Upper lobe of right lung (tissue), 1 donor: Measurements from ENCODE around the gene ACSL5. TPM values are rescaled to one million over a fixed set of nuclear protein-coding genes. Genes with fewer than 3 reads are reported as not detected.
"Not testable (repeated sequence)": the region's sequence is repeated elsewhere in the genome, so short reads cannot be mapped to it uniquely, and the experiment has no call there.

Experiments
- ATAC-seq: fragments of 200-7000 bp; cut with Tn5 transposase; one replicate; pipeline ENCODE4 v1.9.1; 2020; ENCODE audit warnings: mild to moderate bottlenecking, moderate library complexity
- DNase-seq: peaks from one replicate; pipeline ENCODE4 v3.0.0-alpha.2; 2020
- H3K27ac ChIP-seq: fragments of 200-600 bp; one replicate; pipeline ENCODE4 v1.8.0; 2022
- H3K27me3 ChIP-seq: fragments of 200-600 bp; one replicate; pipeline ENCODE4 v1.8.0; 2022; ENCODE audit warnings: mild to moderate bottlenecking
- H3K36me3 ChIP-seq: fragments of 200-600 bp; one replicate; pipeline ENCODE4 v1.8.0; 2022
- H3K4me1 ChIP-seq: fragments of 200-600 bp; one replicate; pipeline ENCODE4 v1.8.0; 2022
- H3K4me3 ChIP-seq: fragments of 200-600 bp; one replicate; pipeline ENCODE4 v1.8.0; 2022; ENCODE audit warnings: mild to moderate bottlenecking
- H3K9me3 ChIP-seq: fragments of 200-600 bp; one replicate; pipeline ENCODE4 v1.8.0; 2022
- intact Hi-C: fragments of 100-400 bp; cut with DNase I; formaldehyde crosslinking; loops from one replicate; pipeline ENCODE4 v1.11.0; 2022
- total RNA-seq: library from RNA; stranded (reverse); fragmentation: NEBNext Ultra II Directional; extraction: Animal tissue kit (Norgen Biotek cat#: 25700); gene quantifications from one replicate; pipeline ENCODE4 v1.2.1, GENCODE V29; 2021
- TF ChIP-seq, protein P1 (sequence below): fragments of 200-600 bp; IDR thresholded peaks from one replicate; pipeline ENCODE4 v1.8.0; 2022; ENCODE audit warnings: antibody characterized with exemption
- donor health status: DM: no; HTN: yes; CAD: no; lungs with severe emphysema.

ACSL5 gene
- total RNA-seq, 1 donor from 2014 or later = 79.1 TPM

DNA sequence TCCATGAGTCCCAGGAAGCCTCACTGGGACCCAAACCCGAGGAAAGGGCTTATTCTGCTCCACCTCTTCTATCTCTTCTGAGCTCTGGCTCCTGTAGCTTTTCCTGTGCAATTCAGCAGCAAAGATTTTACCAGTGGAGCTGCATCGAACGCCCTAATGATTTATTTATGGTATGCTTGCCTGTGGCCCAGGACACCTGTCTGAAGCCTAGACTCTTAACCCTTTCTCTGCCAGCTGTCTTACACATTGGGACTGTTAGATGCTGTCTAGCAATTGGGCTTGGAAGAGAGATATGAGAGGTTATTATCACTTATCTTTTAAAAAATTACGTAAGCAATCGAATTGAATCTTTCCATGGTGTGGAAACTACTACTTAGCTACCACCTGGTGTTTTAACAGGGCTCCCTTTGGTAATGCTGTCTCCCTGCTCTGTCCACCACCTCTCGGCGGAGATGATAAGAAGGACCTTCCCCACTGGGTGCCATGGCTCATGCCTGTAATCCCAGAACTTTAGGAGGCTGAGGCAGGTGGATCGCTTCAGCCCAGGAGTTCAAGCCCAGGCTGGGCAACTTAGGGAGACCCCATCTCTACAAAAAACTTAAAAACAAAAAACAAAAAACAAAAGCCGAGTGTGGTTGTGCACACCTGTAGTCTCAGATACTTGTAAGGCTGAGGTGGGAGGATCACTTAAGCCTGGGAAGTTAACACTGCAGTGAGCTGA lies 8.8 kb downstream of the ACSL5 start:
- TF ChIP-seq, protein P1, sequence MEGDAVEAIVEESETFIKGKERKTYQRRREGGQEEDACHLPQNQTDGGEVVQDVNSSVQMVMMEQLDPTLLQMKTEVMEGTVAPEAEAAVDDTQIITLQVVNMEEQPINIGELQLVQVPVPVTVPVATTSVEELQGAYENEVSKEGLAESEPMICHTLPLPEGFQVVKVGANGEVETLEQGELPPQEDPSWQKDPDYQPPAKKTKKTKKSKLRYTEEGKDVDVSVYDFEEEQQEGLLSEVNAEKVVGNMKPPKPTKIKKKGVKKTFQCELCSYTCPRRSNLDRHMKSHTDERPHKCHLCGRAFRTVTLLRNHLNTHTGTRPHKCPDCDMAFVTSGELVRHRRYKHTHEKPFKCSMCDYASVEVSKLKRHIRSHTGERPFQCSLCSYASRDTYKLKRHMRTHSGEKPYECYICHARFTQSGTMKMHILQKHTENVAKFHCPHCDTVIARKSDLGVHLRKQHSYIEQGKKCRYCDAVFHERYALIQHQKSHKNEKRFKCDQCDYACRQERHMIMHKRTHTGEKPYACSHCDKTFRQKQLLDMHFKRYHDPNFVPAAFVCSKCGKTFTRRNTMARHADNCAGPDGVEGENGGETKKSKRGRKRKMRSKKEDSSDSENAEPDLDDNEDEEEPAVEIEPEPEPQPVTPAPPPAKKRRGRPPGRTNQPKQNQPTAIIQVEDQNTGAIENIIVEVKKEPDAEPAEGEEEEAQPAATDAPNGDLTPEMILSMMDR = no peak
- Histone ChIP-seq H3K27me3 (no peaks in the 10 kb centered on the region), H3K4me3 (no peak overlapping the region), H3K9me3 (no peaks in the 10 kb centered on the region), H3K36me3 (no peaks in the 10 kb centered on the region), H3K27ac (no peak overlapping the region), H3K4me1 (peaks cover 11% of the 10 kb centered on the region)
- ATAC-seq (no peak), DNase-seq (no peak)
- intact Hi-C loops = no loop called here

DNA sequence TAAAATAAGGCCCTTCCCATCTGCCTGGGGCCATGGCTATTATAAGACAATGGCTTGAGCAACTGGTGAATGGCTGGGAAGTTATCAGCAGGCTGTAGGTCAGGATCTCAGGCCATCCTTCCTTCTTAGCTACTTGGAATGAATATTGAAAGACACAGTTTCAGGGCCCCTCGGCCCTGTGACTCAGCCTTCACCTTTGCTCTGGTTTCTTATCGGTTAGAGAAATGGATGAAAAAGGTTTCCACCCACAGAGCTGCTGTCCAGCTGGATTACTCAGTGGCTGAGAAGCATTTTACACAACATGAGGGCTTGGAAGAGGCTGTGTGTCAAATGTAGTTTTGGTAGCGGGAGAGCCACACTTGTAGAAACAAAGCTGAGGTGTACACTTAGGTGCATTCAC lies 9.4 kb downstream of the ACSL5 start:
- peak; percentile 80 for ATAC-seq
- TF ChIP-seq, protein P1 = no peak
- H3K9me3 ChIP-seq = no peaks in the 10 kb centered on the region
- H3K27me3 ChIP-seq = no peaks in the 10 kb centered on the region
- H3K36me3 ChIP-seq = no peaks in the 10 kb centered on the region
- H3K4me3 ChIP-seq = no peak overlapping the region
- no peak for DNase-seq
- intact Hi-C loops = no loop called here
- H3K4me1 ChIP-seq = peaks cover 9% of the 10 kb centered on the region
- no peak overlapping the region for H3K27ac ChIP-seq

DNA sequence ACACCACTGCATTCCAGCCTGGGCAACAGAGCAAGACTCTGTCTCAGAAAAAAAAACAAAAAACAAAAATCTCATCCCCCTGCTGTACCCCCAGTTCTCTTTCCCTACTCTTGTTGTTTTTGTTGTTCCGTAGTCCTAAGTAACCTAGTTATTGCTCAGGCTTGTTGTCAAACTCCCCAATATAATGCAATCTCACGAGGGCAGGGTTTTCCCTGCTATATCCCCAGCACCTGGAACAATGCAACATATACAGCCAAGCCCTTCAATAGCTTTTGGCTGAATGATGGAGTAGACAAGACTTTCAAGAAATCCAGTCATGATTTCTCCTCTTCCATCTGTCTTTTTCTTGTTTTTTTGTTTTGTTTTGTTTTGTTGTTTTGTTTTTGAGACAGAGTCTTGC lies 10.2 kb downstream of the ACSL5 start:
- ATAC-seq (no peak), DNase-seq (no peak)
- H3K4me1 ChIP-seq = peaks cover 10% of the 10 kb centered on the region
- no peak overlapping the region for H3K27ac ChIP-seq
- intact Hi-C loops = no loop called here
- no peaks in the 10 kb centered on the region for H3K36me3 ChIP-seq
- H3K27me3 ChIP-seq = no peaks in the 10 kb centered on the region
- H3K9me3 ChIP-seq = no peaks in the 10 kb centered on the region
- H3K4me3 ChIP-seq = no peak overlapping the region
- TF ChIP-seq, protein P1 = no peak

DNA sequence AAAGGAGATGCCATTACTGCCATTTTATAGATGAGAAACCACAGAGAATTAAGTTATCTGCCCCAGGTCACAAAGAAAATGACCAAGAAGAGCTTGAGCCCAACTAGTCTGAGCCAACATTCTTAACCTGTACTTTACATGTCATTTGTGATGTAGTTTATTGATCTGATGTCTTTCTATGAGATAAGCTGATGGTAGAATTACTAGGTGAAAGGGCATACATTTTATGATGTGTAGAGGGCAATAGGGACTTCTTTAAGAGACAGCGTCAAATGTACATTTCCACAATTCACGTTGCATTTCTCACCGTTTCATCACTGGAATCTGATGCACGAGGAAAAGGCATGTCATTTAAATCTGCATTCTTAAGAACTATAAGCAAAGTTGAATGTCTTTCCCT lies 11.3 kb downstream of the ACSL5 start:
- Histone ChIP-seq H3K4me3 (no peak overlapping the region), H3K4me1 (peaks cover 20% of the 10 kb centered on the region), H3K9me3 (no peaks in the 10 kb centered on the region), H3K27me3 (no peaks in the 10 kb centered on the region), H3K36me3 (no peaks in the 10 kb centered on the region), H3K27ac (no peak overlapping the region)
- intact Hi-C loops = no loop called here
- no peak for ATAC-seq
- TF ChIP-seq, protein P1 = no peak
- DNase-seq = no peak

DNA sequence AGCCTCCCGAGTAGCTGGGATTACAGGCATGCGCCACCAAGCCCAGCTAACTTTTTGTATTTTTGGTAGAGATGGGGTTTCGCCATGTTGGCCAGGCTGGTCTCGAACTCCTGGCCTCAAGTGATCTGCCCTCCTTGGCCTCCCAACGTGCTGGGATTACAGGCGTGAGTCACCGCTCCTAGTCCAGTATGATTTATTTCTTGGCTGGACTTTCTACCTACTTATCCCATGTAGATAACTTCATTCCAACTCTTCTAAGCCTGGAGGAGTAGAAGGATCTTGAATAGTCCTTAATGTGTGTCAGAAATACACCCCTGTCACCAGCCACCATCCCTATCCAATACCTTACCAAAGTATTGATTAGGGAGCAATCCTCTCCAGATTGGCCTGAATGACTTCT lies 14.1 kb downstream of the ACSL5 start:
- DNase-seq, intact Hi-C loops, H3K9me3 ChIP-seq, H3K4me3 ChIP-seq, H3K36me3 ChIP-seq, H3K27me3 ChIP-seq, ATAC-seq: not testable (repeated sequence)
- Histone ChIP-seq H3K4me1 (peaks cover 23% of the 10 kb centered on the region), H3K27ac (peak overlapping the region; percentile 72)

DNA sequence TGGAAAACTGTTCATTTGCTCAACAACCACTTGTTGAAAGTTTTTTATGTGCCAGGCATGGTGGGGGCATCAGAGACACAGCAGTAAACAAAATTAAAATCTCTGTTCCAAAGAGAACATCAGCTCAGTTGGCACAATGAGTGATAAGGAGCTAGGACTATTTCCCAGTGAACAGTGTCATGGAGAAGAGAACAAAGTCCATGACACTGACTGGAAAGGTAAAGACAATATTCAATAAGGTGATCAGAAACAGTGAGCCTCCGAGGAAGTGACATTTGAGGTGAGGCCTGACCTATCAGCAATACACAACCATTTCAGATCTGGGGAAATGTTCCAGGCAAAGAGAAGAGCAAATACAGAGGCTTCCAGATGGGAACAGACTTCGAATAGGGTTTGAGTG lies 14.6 kb downstream of the ACSL5 start:
- Histone ChIP-seq H3K4me3 (no peak overlapping the region), H3K36me3 (no peaks in the 10 kb centered on the region), H3K27me3 (no peaks in the 10 kb centered on the region), H3K9me3 (no peaks in the 10 kb centered on the region), H3K27ac (peak overlapping the region; percentile 72), H3K4me1 (peaks cover 23% of the 10 kb centered on the region)
- DNase-seq (no peak), ATAC-seq (no peak)
- intact Hi-C loops = no loop called here
- TF ChIP-seq, protein P1 = no peak
